CD4-positive, alpha-beta T cell (primary cell): Measurements from ENCODE around the gene FILIP1L. TPM values are rescaled to one million over a fixed set of nuclear protein-coding genes. Genes with fewer than 3 reads are reported as not detected.
A peak's percentile ranks its signal among the peaks of the same experiment; 100 is the strongest.

Experiments used
- ATAC-seq: fragments of 200-7000 bp; cut with Tn5 transposase; one replicate; pipeline ENCODE4 v1.10.0; 2022; ENCODE audit warnings: mild to moderate bottlenecking; ENCODE audit not compliant: poor library complexity
- CTCF ChIA-PET: fragments of 350-600 bp; sonication (Branson Sonifier 250); formaldehyde crosslinking; loops from one replicate; lab custom pipeline; 2021; ENCODE audit warnings: antibody characterized with exemption, inconsistent platforms; lab: Charles Lee
- POLR2A ChIA-PET: fragments of 350-600 bp; sonication (Branson Sonifier 250); formaldehyde crosslinking; loops from one replicate; lab custom pipeline; 2021; ENCODE audit warnings: antibody characterized with exemption, inconsistent platforms; lab: Charles Lee
- DNase-seq, 14 experiments: peaks; one replicate each; pipeline ENCODE4 v3.0.0-alpha.2; 2013 to 2020; ENCODE audit warnings: mixed read lengths in 2 of 14
- H3K27ac ChIP-seq, 2 donors: one replicate each; pipeline versions ENCODE4 v1.5.1 to v1.7.0; 2013; ENCODE audit warnings: low read length in 2 of 2, low read depth in 1 of 2, mild to moderate bottlenecking in 1 of 2
- H3K27me3 ChIP-seq, 2 experiments: 1 replicate in 1 of 2; 2 replicates in 1 of 2; pipeline versions ENCODE4 v1.6.1 to v1.7.0; 2013; ENCODE audit warnings: low read length in 2 of 2, control low read depth in 1 of 2, mild to moderate bottlenecking in 1 of 2, moderate library complexity in 1 of 2; ENCODE audit not compliant: insufficient read depth in 2 of 2, control insufficient read depth in 1 of 2
- H3K36me3 ChIP-seq: one replicate; pipeline ENCODE4 v1.6.1; 2013; ENCODE audit warnings: low read length, control low read depth; ENCODE audit not compliant: insufficient read depth
- H3K4me1 ChIP-seq: one replicate; pipeline ENCODE4 v1.6.1; 2013; ENCODE audit warnings: low read length, control low read depth; ENCODE audit not compliant: insufficient read depth
- H3K4me3 ChIP-seq: one replicate; pipeline ENCODE4 v1.5.1; 2013; ENCODE audit warnings: mild to moderate bottlenecking, low read length, moderate library complexity
- H3K9me3 ChIP-seq, 2 experiments: 1 replicate in 1 of 2; 2 replicates in 1 of 2; pipeline versions ENCODE4 v1.6.1 to v1.7.0; 2013; ENCODE audit warnings: low read length in 2 of 2, mild to moderate bottlenecking in 2 of 2, control low read depth in 1 of 2, moderate library complexity in 1 of 2; ENCODE audit not compliant: control insufficient read depth in 1 of 2, insufficient read depth in 1 of 2
- H3K27ac Mint-ChIP-seq: one replicate; pipeline ENCODE4 v1.8.0; 2020; ENCODE audit warnings: mixed read lengths
- H3K27me3 Mint-ChIP-seq: one replicate; pipeline ENCODE4 v1.8.0; 2021; ENCODE audit warnings: mixed read lengths
- H3K36me3 Mint-ChIP-seq: one replicate; pipeline ENCODE4 v1.8.0; 2021; ENCODE audit warnings: low read depth, mixed read lengths
- H3K4me1 Mint-ChIP-seq: one replicate; pipeline ENCODE4 v1.8.0; 2021; ENCODE audit warnings: low read depth, mixed read lengths
- H3K4me3 Mint-ChIP-seq: one replicate; pipeline ENCODE4 v1.8.0; 2020; ENCODE audit warnings: mild to moderate bottlenecking, mixed read lengths
- H3K9me3 Mint-ChIP-seq: one replicate; pipeline ENCODE4 v1.8.0; 2020; ENCODE audit warnings: mixed read lengths
- CTCF ChIP-seq: fragments of 200-600 bp; IDR thresholded peaks from one replicate; pipeline ENCODE4 v1.8.0; 2022; ENCODE audit warnings: antibody characterized with exemption, mild to moderate bottlenecking
- intact Hi-C, 2 experiments: fragments of 100-400 bp; cut with DNase I in 1 of 2; cut with micrococcal nuclease in 1 of 2; formaldehyde crosslinking; loops; one replicate each; pipeline versions ENCODE4 v1.15.1 to v1.9.0; 2023 to 2025; cut with DNase I, micrococcal nuclease
- total RNA-seq, 174 experiments: library from RNA in 2 of 174; stranded (reverse) in 2 of 174; gene quantifications; one replicate each; pipeline ENCODE4 v1.2.3 and lab custom pipeline; 2021 to 2026

FILIP1L gene
- total RNA-seq, 2 experiments from 2014 or later: 0.08 to 0.28 TPM

GRCh38 chr3:100047455-100048141 is 66.7 kb downstream of the FILIP1L start:
- Mint-ChIP-seq H3K27ac (no peak overlapping the region), H3K36me3 (no peaks in the 10 kb centered on the region), H3K27me3 (no peaks in the 10 kb centered on the region), H3K4me3 (no peak overlapping the region), H3K9me3 (no peaks in the 10 kb centered on the region), H3K4me1 (no peaks in the 10 kb centered on the region)
- no peaks in the 10 kb centered on the region for H3K27me3 ChIP-seq
- H3K4me1 ChIP-seq: no peaks in the 10 kb centered on the region
- no peak for TF ChIP-seq CTCF
- H3K9me3 ChIP-seq: no peaks in the 10 kb centered on the region
- H3K36me3 ChIP-seq: no peaks in the 10 kb centered on the region
- peak in 3 of 14 experiments; percentile 10 to 23 (median 12) for DNase-seq
- no peak overlapping the region for H3K27ac ChIP-seq
- intact Hi-C loops: no loop called here
- H3K4me3 ChIP-seq: no peak overlapping the region
- ChIA-PET CTCF (no interaction called here), POLR2A (no interaction called here)
- ATAC-seq: no peak

GRCh38 chr3:100046986-100047385 is 67.3 kb downstream of the FILIP1L start:
- no peak for DNase-seq
- Mint-ChIP-seq H3K27ac (no peak overlapping the region), H3K36me3 (no peaks in the 10 kb centered on the region), H3K4me1 (no peaks in the 10 kb centered on the region), H3K27me3 (no peaks in the 10 kb centered on the region), H3K4me3 (no peak overlapping the region), H3K9me3 (no peaks in the 10 kb centered on the region)
- CTCF ChIA-PET: no interaction called here
- ATAC-seq: no peak
- Histone ChIP-seq H3K4me3 (no peak overlapping the region), H3K9me3 (no peaks in the 10 kb centered on the region), H3K36me3 (no peaks in the 10 kb centered on the region), H3K27ac (no peak overlapping the region), H3K4me1 (no peaks in the 10 kb centered on the region), H3K27me3 (no peaks in the 10 kb centered on the region)
- no peak for TF ChIP-seq CTCF
- intact Hi-C loops: no loop called here
- POLR2A ChIA-PET: no interaction called here

GRCh38 chr3:100045696-100046095 is 68.6 kb downstream of the FILIP1L start:
- Histone ChIP-seq H3K27me3 (no peaks in the 10 kb centered on the region), H3K4me3 (no peak overlapping the region), H3K27ac (no peak overlapping the region), H3K36me3 (no peaks in the 10 kb centered on the region), H3K4me1 (no peaks in the 10 kb centered on the region), H3K9me3 (no peaks in the 10 kb centered on the region)
- POLR2A ChIA-PET: no interaction called here
- ATAC-seq (no peak), DNase-seq (peak in 2 of 14 experiments; percentile 13 to 17)
- no peaks in the 10 kb centered on the region for H3K4me1 Mint-ChIP-seq
- no peak overlapping the region for H3K27ac Mint-ChIP-seq
- no peaks in the 10 kb centered on the region for H3K9me3 Mint-ChIP-seq
- CTCF ChIA-PET: no interaction called here
- no peaks in the 10 kb centered on the region for H3K36me3 Mint-ChIP-seq
- H3K27me3 Mint-ChIP-seq: no peaks in the 10 kb centered on the region
- H3K4me3 Mint-ChIP-seq: no peak overlapping the region
- no peak for TF ChIP-seq CTCF
- intact Hi-C loops: no loop called here
